SH-SY5Y (cell line): ENCODE measurements around the gene CLEC2L.

Source experiments
- GATA2 ChIP-seq: IDR thresholded peaks from 2 replicates; pipeline ENCODE4 v1.6.1; 2011; ENCODE audit warnings: mild to moderate bottlenecking, low read depth, low read length
- GATA3 ChIP-seq: IDR thresholded peaks from 2 replicates; pipeline ENCODE4 v1.6.1; 2011; ENCODE audit warnings: low read depth, mild to moderate bottlenecking, low read length, moderate library complexity

CLEC2L gene

GRCh38 chr7:139562961-139563565 is 39.6 kb downstream of the CLEC2L start:
- TF ChIP-seq GATA2 (no peak), GATA3 (no peak)

- TF ChIP-seq GATA3, result no peak
- no peak for TF ChIP-seq GATA2
Measured at GRCh38 chr7:139563856-139564255, 40.4 kb downstream of the CLEC2L start.

GRCh38 chr7:139566075-139566474 is 42.6 kb downstream of the CLEC2L start:
- no peak for TF ChIP-seq GATA3
- TF ChIP-seq GATA2, result no peak

GRCh38 chr7:139566736-139567646 is 43.5 kb downstream of the CLEC2L start:
- TF ChIP-seq GATA3 (no peak), GATA2 (no peak)

GRCh38 chr7:139567647-139568345 is 44.3 kb downstream of the CLEC2L start:
- TF ChIP-seq GATA3 (no peak), GATA2 (no peak)

GRCh38 chr7:139568346-139568675 is 44.8 kb downstream of the CLEC2L start:
- TF ChIP-seq GATA2 (no peak), GATA3 (no peak)

GRCh38 chr7:139568813-139569490 is 45.5 kb downstream of the CLEC2L start:
- no peak for TF ChIP-seq GATA3
- TF ChIP-seq GATA2, result no peak

GRCh38 chr7:139570119-139570518 is 46.6 kb downstream of the CLEC2L start:
- no peak for TF ChIP-seq GATA3
- TF ChIP-seq GATA2, result no peak

GRCh38 chr7:139570626-139571025 is 47.1 kb downstream of the CLEC2L start:
- no peak for TF ChIP-seq GATA2
- TF ChIP-seq GATA3, result no peak

- TF ChIP-seq GATA2 (no peak), GATA3 (no peak)
Measured at GRCh38 chr7:139571190-139571589, 47.7 kb downstream of the CLEC2L start.

- TF ChIP-seq GATA3 (no peak), GATA2 (no peak)
Measured at GRCh38 chr7:139571651-139572050, 48.2 kb downstream of the CLEC2L start.

- no peak for TF ChIP-seq GATA2
- TF ChIP-seq GATA3, result no peak
Measured at GRCh38 chr7:139572071-139572470, 48.6 kb downstream of the CLEC2L start.

GRCh38 chr7:139572704-139573385 is 49.4 kb downstream of the CLEC2L start:
- TF ChIP-seq GATA3 (no peak), GATA2 (no peak)
